Measurements from ENCODE around the gene ZNF219. TPM values are rescaled to one million over a fixed set of nuclear protein-coding genes. Genes with fewer than 3 reads are reported as not detected.

ZNF219 gene
- total RNA-seq, 2 donors from 2014 or later, result 13.8 to 20.6 TPM

- ATAC-seq (peak; percentile 3), DNase-seq (no peak)
- Mint-ChIP-seq H3K4me1 (peaks cover 15% of the 10 kb centered on the region), H3K27ac (peak overlapping the region; percentile 89), H3K36me3 (ENCODE audit: low read depth) (no peaks in the 10 kb centered on the region), H3K4me3 (peak overlapping the region; percentile 75), H3K27me3 (no peaks in the 10 kb centered on the region)
- no peaks in the 10 kb centered on the region for H3K9me3 ChIP-seq (ENCODE audit: control insufficient read depth, low read length, poor library complexity, severe bottlenecking)
Measured at GRCh38 chr14:21097636-21098075, 799 bp downstream of the ZNF219 start.

DNA sequence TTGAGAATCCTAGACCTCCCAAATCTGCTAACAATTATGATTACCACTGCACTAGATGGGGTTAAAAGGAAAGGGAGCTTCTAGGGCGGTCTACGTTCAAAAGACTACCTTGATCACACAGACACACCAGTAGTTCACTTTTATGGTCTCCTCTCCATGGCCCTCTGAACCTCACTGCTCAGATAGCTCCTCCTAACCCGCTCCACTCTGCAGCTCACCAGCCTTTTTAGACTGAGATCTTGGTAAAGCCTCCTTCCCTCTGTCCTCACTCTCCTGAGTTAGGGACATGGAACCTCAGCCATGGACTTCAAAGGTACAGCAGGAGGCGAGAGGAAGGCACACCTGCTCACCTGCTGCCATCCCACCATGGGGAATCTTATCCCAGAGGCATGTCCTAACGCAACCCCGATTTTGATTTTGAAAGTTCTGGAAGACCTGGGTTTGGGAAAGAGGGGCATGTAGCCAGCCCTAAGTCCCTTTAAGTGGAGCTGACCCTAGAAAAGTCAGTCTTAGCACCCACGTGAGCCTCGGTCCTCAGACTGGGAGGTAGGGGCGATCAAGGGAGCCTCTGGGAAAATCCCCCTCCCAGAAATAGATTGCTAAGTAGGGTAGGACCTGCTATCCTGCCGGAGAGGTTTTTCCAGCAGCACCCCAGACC is 1.3 kb downstream of the ZNF219 start:
- H3K27ac Mint-ChIP-seq, result peak overlapping the region; percentile 89
- peak overlapping the region; percentile 75 for H3K4me3 Mint-ChIP-seq
- peaks cover 2% of the 10 kb centered on the region for H3K36me3 Mint-ChIP-seq (ENCODE audit: low read depth)
- DNase-seq (no peak), ATAC-seq (no peak)
- H3K27me3 Mint-ChIP-seq, result no peaks in the 10 kb centered on the region
- H3K4me1 Mint-ChIP-seq, result peaks cover 18% of the 10 kb centered on the region
- no peaks in the 10 kb centered on the region for H3K9me3 ChIP-seq (ENCODE audit: control insufficient read depth, low read length, poor library complexity, severe bottlenecking)

DNA sequence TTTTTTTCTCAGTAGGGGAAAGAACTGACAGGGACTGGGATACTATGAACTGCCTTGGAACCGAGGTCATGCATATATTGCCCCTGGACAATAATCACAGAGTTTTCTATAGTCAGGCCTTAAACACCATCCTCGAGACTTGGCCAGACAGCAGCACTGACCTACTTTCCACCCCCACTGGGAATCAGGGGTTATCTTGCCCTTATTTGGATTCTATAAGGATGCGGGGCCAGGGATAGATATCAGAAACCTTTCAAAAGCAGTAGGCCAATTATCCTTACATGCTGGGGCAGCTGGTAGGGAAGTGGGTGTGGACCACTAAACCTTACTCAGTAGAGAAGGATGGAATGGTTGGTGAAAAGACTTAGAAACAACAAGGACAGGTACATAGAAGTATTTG is 2.0 kb downstream of the ZNF219 start:
- Mint-ChIP-seq H3K27ac (peak overlapping the region; percentile 89), H3K36me3 (ENCODE audit: low read depth) (peaks cover 2% of the 10 kb centered on the region), H3K4me3 (peak overlapping the region; percentile 75), H3K4me1 (peaks cover 18% of the 10 kb centered on the region), H3K27me3 (no peaks in the 10 kb centered on the region)
- DNase-seq, result no peak
- ATAC-seq, result no peak
- no peaks in the 10 kb centered on the region for H3K9me3 ChIP-seq (ENCODE audit: control insufficient read depth, low read length, poor library complexity, severe bottlenecking)

DNA sequence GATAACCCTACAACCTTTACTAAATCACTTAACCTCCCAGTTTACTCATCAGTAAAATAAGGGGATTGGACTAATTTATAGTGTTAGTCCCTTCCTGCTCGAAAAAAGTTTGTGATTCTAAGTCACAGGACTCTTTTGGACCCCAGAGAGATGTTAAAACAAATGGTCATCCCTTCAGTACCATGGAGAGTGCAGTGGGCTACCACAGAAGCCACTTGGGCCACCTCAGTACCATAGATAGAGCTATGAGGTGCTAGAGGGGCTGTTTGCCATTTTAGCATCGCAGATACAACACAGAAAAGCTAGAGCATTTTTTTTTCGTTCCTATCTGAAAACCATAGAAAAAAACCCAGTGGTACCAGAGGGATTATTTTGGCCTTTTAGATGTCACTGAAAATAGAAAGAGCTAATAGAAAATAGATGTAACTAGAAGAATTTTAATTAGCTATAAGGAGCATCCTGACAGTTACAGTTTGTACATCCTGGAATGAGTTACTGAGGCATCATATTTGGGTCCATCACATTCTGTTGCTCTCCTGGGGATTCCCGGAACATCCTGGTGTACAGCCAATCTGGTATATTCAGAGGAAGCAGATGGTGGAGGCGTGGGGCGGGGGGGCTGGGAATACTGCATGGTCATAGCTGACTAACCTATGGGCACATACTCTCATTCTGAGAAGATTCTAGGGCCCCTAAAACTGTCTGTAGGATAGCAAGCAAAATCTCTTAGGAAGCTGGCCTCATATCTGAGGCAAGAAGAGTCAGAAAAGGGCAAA is 2.8 kb downstream of the ZNF219 start:
- H3K27ac Mint-ChIP-seq, result peak overlapping the region; percentile 89

DNA sequence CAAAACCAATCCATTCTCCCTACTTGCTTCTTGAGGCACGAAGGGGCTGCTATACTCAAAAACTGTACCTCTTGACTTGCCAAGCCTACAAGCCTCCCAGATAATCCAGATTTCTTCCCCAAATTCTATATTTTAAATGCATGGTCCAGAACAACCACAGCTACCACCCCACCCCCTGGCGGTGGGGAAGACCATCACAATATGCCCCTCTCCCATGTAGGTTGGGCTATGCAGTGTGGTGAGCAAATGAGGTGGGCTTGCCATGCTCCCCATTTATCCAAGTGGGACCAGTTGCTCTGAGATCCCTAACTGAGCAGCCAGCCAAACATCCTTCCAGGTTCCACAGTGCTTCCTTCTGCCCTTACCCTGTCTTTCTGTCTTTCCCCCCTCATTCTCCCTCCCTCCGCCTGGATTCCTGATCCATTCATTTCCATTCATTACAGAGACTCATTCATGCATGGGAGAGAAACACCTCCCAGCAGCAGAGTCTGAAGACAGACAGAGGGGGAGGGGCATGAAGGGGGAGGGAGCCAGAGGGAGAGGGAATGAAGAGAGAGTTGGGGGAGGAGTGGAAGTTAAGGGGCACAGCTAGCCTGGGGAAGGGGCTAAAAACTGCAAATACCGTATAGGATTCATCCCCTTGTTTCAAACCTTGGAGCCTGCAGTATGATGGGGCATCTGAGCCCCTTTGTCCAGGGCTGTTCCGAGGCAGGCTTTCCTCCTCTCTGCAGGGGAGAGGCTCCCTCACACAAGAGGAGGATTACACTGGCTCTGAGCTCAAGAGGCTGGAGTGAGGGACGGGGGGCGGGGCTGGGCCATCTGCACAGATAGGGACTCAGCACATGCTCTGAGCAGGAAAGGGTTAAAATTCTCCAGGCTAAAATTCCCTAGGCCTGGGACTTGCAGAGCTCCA is 4.4 kb downstream of the ZNF219 start:
- Mint-ChIP-seq H3K36me3 (ENCODE audit: low read depth) (peaks cover 2% of the 10 kb centered on the region), H3K4me1 (peaks cover 15% of the 10 kb centered on the region), H3K27ac (no peak overlapping the region), H3K4me3 (no peak overlapping the region), H3K27me3 (no peaks in the 10 kb centered on the region)
- DNase-seq (no peak), ATAC-seq (no peak)
- no peaks in the 10 kb centered on the region for H3K9me3 ChIP-seq (ENCODE audit: control insufficient read depth, low read length, poor library complexity, severe bottlenecking)

More for the DNA sequence above, 2.8 kb downstream of the ZNF219 start:
- DNase-seq (no peak), ATAC-seq (no peak)
- peak overlapping the region; percentile 19 for H3K4me3 Mint-ChIP-seq
- peaks cover 2% of the 10 kb centered on the region for H3K36me3 Mint-ChIP-seq (ENCODE audit: low read depth)
- H3K4me1 Mint-ChIP-seq, result peaks cover 18% of the 10 kb centered on the region
- no peaks in the 10 kb centered on the region for H3K9me3 ChIP-seq (ENCODE audit: control insufficient read depth, low read length, poor library complexity, severe bottlenecking)
- H3K27me3 Mint-ChIP-seq, result no peaks in the 10 kb centered on the region

DNA sequence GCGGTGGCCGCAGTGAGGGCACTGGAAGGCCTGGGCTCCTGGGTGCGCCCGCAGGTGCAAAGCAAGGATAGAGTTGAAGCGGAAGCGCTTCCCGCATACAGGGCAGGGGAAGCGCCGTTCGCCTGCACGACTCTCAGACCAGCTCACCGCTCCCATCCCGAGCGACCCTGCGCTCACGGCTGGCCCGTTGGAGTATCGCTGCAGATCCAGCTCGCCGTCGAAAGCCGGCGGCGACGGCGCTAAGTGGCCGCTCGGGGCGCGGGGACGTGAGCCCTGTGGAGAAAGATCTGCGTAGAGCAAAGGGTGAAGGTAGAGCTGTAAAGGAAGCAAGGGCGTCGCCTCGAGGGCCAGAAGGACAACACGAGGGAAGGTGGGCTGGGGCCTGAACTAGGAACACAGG is 5.4 kb downstream of the ZNF219 start:
- Mint-ChIP-seq H3K4me1 (peaks cover 14% of the 10 kb centered on the region), H3K4me3 (peak overlapping the region; percentile 59), H3K27me3 (no peaks in the 10 kb centered on the region), H3K27ac (no peak overlapping the region), H3K36me3 (ENCODE audit: low read depth) (peaks cover 2% of the 10 kb centered on the region)
- ATAC-seq (no peak), DNase-seq (no peak)
- no peaks in the 10 kb centered on the region for H3K9me3 ChIP-seq (ENCODE audit: control insufficient read depth, low read length, poor library complexity, severe bottlenecking)

DNA sequence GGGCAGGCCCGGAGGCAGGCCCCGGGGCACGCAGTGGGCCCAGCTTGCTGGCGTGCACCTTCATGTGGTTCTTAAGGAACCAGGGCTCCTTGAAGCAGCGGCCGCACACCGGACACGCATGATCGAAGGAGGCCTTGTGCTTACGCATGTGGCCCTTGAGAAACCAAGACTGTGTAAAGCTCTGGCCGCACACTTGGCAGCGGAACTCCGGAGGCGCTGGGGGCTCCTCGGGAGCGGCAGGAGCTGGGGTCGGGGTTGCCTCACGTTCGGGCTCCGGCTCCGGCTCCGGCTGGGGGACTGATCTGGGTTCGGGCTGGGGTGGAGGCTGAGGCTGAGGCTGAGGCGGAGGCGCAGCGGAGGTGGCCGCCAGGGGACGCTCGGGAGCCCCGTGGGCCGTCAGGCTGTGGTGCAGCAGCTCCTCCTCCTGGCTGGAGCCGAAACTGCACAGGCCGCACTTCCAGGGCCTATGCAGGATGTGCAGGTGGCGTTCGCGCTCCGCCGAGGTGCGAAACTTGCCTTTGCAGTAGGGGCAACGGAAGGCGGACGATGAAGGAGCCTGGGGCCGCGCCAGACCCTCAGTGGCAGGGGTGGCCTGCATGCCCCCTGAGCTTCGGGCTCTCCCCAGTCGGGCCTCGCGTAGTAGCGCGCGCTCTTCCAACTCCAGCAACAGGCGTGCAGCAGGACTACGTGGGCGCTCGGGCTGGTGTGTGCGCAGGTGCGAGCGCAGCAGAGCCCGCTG is 6.0 kb downstream of the ZNF219 start:
- peak; percentile 84 to 97 (median 91) for DNase-seq
- Mint-ChIP-seq H3K4me1 (peaks cover 19% of the 10 kb centered on the region), H3K27me3 (no peaks in the 10 kb centered on the region), H3K27ac (peak overlapping the region; percentile 67), H3K36me3 (ENCODE audit: low read depth) (peaks cover 2% of the 10 kb centered on the region), H3K4me3 (peak overlapping the region; percentile 59)
- ATAC-seq, result peak; percentile 74
- H3K9me3 ChIP-seq (ENCODE audit: control insufficient read depth, low read length, poor library complexity, severe bottlenecking), result no peaks in the 10 kb centered on the region

- Mint-ChIP-seq H3K36me3 (ENCODE audit: low read depth) (peaks cover 2% of the 10 kb centered on the region), H3K27me3 (no peaks in the 10 kb centered on the region)
- no peak for ATAC-seq
Measured at GRCh38 chr14:21091821-21092272, 6.6 kb downstream of the ZNF219 start.

GRCh38 chr14:21090940-21091663 is 7.4 kb downstream of the ZNF219 start:
- Mint-ChIP-seq H3K4me3 (peak overlapping the region; percentile 68), H3K27ac (peak overlapping the region; percentile 83), H3K4me1 (peaks cover 28% of the 10 kb centered on the region), H3K36me3 (ENCODE audit: low read depth) (peaks cover 2% of the 10 kb centered on the region), H3K27me3 (no peaks in the 10 kb centered on the region)
- ATAC-seq (no peak), DNase-seq (no peak)
- no peaks in the 10 kb centered on the region for H3K9me3 ChIP-seq (ENCODE audit: control insufficient read depth, low read length, poor library complexity, severe bottlenecking)

More at GRCh38 chr14:21091821-21092272, 6.6 kb downstream of the ZNF219 start:
- peaks cover 24% of the 10 kb centered on the region for H3K4me1 Mint-ChIP-seq
- DNase-seq, result no peak
- H3K9me3 ChIP-seq (ENCODE audit: control insufficient read depth, low read length, poor library complexity, severe bottlenecking), result no peaks in the 10 kb centered on the region
- no peak overlapping the region for H3K4me3 Mint-ChIP-seq
- H3K27ac Mint-ChIP-seq, result peak overlapping the region; percentile 83

GRCh38 chr14:21090194-21090939 is 8.1 kb downstream of the ZNF219 start:
- DNase-seq (no peak), ATAC-seq (no peak)
- Mint-ChIP-seq H3K27ac (peak overlapping the region; percentile 99), H3K4me1 (peaks cover 32% of the 10 kb centered on the region), H3K36me3 (ENCODE audit: low read depth) (peaks cover 2% of the 10 kb centered on the region), H3K4me3 (peak overlapping the region; percentile 41), H3K27me3 (no peaks in the 10 kb centered on the region)
- H3K9me3 ChIP-seq (ENCODE audit: control insufficient read depth, low read length, poor library complexity, severe bottlenecking), result no peaks in the 10 kb centered on the region

DNA sequence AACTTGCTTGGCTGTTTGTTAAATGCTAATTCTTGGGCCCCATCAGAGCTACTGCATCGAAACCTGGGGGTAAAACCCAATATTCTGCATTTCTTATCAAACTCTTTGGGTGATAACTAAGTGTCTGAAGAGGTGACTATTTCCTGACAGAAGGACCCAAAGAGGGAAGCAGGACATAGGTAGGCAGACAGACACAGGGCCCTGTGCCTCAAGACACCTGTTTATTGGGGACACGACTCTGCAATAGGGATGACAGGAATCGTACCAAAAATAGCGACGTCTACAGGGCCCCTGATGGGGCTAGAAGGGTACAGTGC is 8.6 kb downstream of the ZNF219 start:
- Mint-ChIP-seq H3K36me3 (ENCODE audit: low read depth) (peaks cover 2% of the 10 kb centered on the region), H3K4me1 (peaks cover 32% of the 10 kb centered on the region), H3K4me3 (no peak overlapping the region), H3K27me3 (no peaks in the 10 kb centered on the region), H3K27ac (peak overlapping the region; percentile 99)
- DNase-seq (no peak), ATAC-seq (no peak)
- H3K9me3 ChIP-seq (ENCODE audit: control insufficient read depth, low read length, poor library complexity, severe bottlenecking), result no peaks in the 10 kb centered on the region
